ENCODE data around the gene VSTM5. TPM values are rescaled to one million over a fixed set of nuclear protein-coding genes. Genes with fewer than 3 reads are reported as not detected.

The VSTM5 gene
- total and polyA plus RNA-seq, 2 donors (not counting 3 experiments of a cell fraction or from before 2014, with no cell fraction given) = 0.03 TPM; not detected in 1

GRCh38 chr11:93831343-93832127, 18.9 kb downstream of the VSTM5 start:
- POLR2A ChIA-PET = no interaction called here
- Histone ChIP-seq H3K4me2 (ENCODE audit: insufficient read depth, low read length) (no peak overlapping the region), H3K36me3 (ENCODE audit: control insufficient read depth in 2 of 2, extremely low read depth in 1 of 2, insufficient read depth in 2 of 2, low read length in 2 of 2) (no peaks in the 10 kb centered on the region), H4K20me1 (replicated peaks; ENCODE audit: control insufficient read depth, extremely low read depth, insufficient read depth, low read length) (no peaks in the 10 kb centered on the region), H3K9ac (replicated peaks; ENCODE audit: extremely low read depth, insufficient read depth, low read length) (no peak overlapping the region), H3K79me2 (ENCODE audit: control insufficient read depth, insufficient read depth, low read length) (no peaks in the 10 kb centered on the region), H3K9me3 (replicated peaks; ENCODE audit: control insufficient read depth, insufficient read depth, low read length) (no peaks in the 10 kb centered on the region), H3K27me3 (ENCODE audit: control insufficient read depth in 2 of 2, insufficient read depth in 2 of 2, low read length in 2 of 2) (no peaks in the 10 kb centered on the region), H3K27ac (ENCODE audit: insufficient read depth, low read depth, low read length) (no peak overlapping the region), H3K4me3 (replicated peaks in 1 of 3; ENCODE audit: insufficient read depth in 1 of 3, low read depth in 1 of 3, low read length in 3 of 3) (no peak overlapping the region), H2AFZ (ENCODE audit: low read depth, low read length) (no peak overlapping the region), H3K4me1 (ENCODE audit: control insufficient read depth, extremely low read depth, insufficient read depth, low read length) (no peaks in the 10 kb centered on the region), H3K9me1 (replicated peaks; ENCODE audit: control insufficient read depth, extremely low read depth, insufficient read depth, low read length) (no peaks in the 10 kb centered on the region)
- DNase-seq (ENCODE audit: low read depth, low spot score) (no peak), FAIRE-seq (no peak)
- dilution Hi-C loops (cut with MboI; ENCODE audit: extremely low pct_ligation_motif_present, low sequenced_read_pairs) = no loop called here
- TF ChIP-seq POLR2A (IDR thresholded peaks at IDR 0.05; ENCODE audit: low read depth, low read length) = no peak
- TF ChIP-seq EZH2 (IDR thresholded peaks at IDR 0.05; ENCODE audit: borderline replicate concordance, low read depth, low read length, severe bottlenecking) = no peak
- TF ChIP-seq FOS (IDR thresholded peaks at IDR 0.05; ENCODE audit: borderline replicate concordance, insufficient read depth, low read length) = no peak
- TF ChIP-seq JUN (IDR thresholded peaks at IDR 0.05; ENCODE audit: borderline replicate concordance, insufficient read depth, insufficient read length, low read depth) = no peak
- no peak for TF ChIP-seq GATA2 (IDR thresholded peaks at IDR 0.05; ENCODE audit: insufficient read depth, insufficient read length, low read depth, low read length)
- no peak for TF ChIP-seq POLR2AphosphoS5 (IDR thresholded peaks at IDR 0.05; ENCODE audit: insufficient read depth, low read depth, low read length)
- no peak for TF ChIP-seq MAX (IDR thresholded peaks at IDR 0.05; ENCODE audit: insufficient read depth, insufficient read length)
- TF ChIP-seq, protein P1, sequence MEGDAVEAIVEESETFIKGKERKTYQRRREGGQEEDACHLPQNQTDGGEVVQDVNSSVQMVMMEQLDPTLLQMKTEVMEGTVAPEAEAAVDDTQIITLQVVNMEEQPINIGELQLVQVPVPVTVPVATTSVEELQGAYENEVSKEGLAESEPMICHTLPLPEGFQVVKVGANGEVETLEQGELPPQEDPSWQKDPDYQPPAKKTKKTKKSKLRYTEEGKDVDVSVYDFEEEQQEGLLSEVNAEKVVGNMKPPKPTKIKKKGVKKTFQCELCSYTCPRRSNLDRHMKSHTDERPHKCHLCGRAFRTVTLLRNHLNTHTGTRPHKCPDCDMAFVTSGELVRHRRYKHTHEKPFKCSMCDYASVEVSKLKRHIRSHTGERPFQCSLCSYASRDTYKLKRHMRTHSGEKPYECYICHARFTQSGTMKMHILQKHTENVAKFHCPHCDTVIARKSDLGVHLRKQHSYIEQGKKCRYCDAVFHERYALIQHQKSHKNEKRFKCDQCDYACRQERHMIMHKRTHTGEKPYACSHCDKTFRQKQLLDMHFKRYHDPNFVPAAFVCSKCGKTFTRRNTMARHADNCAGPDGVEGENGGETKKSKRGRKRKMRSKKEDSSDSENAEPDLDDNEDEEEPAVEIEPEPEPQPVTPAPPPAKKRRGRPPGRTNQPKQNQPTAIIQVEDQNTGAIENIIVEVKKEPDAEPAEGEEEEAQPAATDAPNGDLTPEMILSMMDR (IDR thresholded peaks at IDR 0.05; ENCODE audit: extremely low read depth in 1 of 2, insufficient read depth in 1 of 2, low read depth in 1 of 2, low read length in 2 of 2) = no peak
- TF ChIP-seq MYC (IDR thresholded peaks at IDR 0.05; ENCODE audit: low read depth, low read length) = no peak
- intact Hi-C loops (cut with micrococcal nuclease) = no loop called here
- CTCF ChIA-PET = interaction anchor here (1.4 kb wide), 1 partner anchor 8 kb away, joined by 3 read pairs; no protein-coding TSS in a partner anchor
- BruUV-seq (replicated peaks) = no TSS peak

All from endothelial cell of umbilical vein (primary cell).